DMS114 treated with DMSO at 0.1 percent for 48 hours (cell line): ENCODE data around the gene TTC16.
"Not testable (repeated sequence)": the region's sequence is repeated elsewhere in the genome, so short reads cannot be mapped to it uniquely, and the experiment has no call there.

Experiments
- DNase-seq: peaks from one replicate; lab custom pipeline; 2025; ENCODE audit not compliant: unreplicated experiment; lab: John Stamatoyannopoulos, UW

The TTC16 gene

GRCh38 chr9:127780909-127781308, 65.0 kb downstream of the TTC16 start:
- DNase-seq, result not testable (repeated sequence)
